OCI-LY3 (cell line): ENCODE results near the gene WHAMM.

ENCODE experiments used
- EZH2phosphoT487 ChIP-seq: fragments of 200-600 bp; shearing (Covaris generic); IDR thresholded peaks from 2 replicates; pipeline ENCODE4 v1.6.1; 2018; ENCODE audit warnings: antibody characterized with exemption, mixed run types, low read depth
- TF ChIP-seq, protein P1 (sequence below): fragments of 200-600, 300-600 bp; sonication (generic); IDR thresholded peaks from 2 replicates; pipeline ENCODE4 v1.5.1; 2014; ENCODE audit warnings: antibody characterized with exemption, low read length, low read depth

DNA sequence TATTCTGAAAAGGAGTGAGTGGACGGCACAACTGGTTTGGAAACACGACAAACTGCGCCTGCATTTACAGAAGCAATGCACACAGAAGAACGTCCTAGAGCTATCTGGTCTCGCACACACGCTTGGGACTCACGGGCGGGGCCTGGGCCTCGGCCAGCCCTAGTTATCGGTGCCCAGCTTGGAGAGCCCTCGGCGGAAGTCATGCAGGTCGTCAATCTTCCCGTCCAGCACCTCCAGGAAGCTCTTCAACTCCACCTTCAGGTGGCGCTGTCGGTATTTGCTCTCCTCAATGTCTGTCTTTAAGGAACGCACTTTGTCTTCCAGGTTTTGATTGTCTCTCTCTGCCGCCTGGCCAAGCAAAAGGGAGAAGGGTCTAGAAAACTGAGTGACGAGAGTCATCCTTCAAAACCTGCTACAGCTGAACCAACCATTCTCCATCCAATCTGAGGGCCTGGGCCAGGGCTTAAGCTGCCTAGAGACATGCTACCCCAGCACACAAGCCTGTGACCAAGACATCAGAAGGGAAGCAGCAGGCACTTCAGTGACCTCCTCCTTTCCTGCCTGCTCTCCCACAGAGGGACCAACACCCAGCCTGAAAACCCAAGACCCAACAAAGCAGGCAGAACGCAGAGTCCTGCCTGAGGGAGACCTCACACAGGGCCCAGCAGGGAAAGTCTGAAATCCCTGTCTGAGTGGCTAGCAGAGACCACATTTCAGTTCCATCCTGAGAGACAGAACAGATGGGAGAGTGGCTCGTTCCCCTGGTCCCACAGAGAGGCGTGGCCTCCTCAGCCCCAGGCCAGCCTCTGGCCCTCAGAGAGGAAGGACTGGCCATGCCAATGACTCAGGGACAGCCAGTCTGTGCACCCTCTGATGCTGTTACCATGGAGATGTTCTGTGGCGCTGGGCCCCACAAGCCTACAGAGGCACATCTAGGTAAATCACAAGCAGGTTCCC, 40.4 kb downstream of the WHAMM start:
- TF ChIP-seq, protein P1, sequence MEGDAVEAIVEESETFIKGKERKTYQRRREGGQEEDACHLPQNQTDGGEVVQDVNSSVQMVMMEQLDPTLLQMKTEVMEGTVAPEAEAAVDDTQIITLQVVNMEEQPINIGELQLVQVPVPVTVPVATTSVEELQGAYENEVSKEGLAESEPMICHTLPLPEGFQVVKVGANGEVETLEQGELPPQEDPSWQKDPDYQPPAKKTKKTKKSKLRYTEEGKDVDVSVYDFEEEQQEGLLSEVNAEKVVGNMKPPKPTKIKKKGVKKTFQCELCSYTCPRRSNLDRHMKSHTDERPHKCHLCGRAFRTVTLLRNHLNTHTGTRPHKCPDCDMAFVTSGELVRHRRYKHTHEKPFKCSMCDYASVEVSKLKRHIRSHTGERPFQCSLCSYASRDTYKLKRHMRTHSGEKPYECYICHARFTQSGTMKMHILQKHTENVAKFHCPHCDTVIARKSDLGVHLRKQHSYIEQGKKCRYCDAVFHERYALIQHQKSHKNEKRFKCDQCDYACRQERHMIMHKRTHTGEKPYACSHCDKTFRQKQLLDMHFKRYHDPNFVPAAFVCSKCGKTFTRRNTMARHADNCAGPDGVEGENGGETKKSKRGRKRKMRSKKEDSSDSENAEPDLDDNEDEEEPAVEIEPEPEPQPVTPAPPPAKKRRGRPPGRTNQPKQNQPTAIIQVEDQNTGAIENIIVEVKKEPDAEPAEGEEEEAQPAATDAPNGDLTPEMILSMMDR, result peak; percentile 95
- no peak for TF ChIP-seq EZH2phosphoT487
